ENCODE data around the gene MMP28.
A peak's percentile ranks its signal among the peaks of the same experiment; 100 is the strongest.
"Not testable (repeated sequence)": the region's sequence is repeated elsewhere in the genome, so short reads cannot be mapped to it uniquely, and the experiment has no call there.

The MMP28 gene

GRCh38 chr17:35766903-35767510 is 28.4 kb downstream of the MMP28 start:
- DNase-seq (ENCODE audit: low read depth in 4 of 4, low spot score in 1 of 4), result no peak

- no peak for DNase-seq (ENCODE audit: low read depth in 4 of 4, low spot score in 1 of 4)
Measured at GRCh38 chr17:35766489-35766877, 29.0 kb downstream of the MMP28 start.

- DNase-seq (ENCODE audit: low read depth in 4 of 4, low spot score in 1 of 4), result no peak
Measured at GRCh38 chr17:35765756-35766488, 29.5 kb downstream of the MMP28 start.

GRCh38 chr17:35765086-35765710 is 30.2 kb downstream of the MMP28 start:
- DNase-seq (ENCODE audit: low read depth in 4 of 4, low spot score in 1 of 4), result no peak

GRCh38 chr17:35764123-35764991 is 31.1 kb downstream of the MMP28 start:
- DNase-seq (ENCODE audit: low read depth in 4 of 4, low spot score in 1 of 4), result peak; percentile 67 to 80 (median 72)

GRCh38 chr17:35763767-35764122 is 31.7 kb downstream of the MMP28 start:
- DNase-seq (ENCODE audit: low read depth in 4 of 4, low spot score in 1 of 4), result no peak

GRCh38 chr17:35761601-35762000 is 33.8 kb downstream of the MMP28 start:
- no peak for DNase-seq (ENCODE audit: low read depth in 4 of 4, low spot score in 1 of 4)

- no peak for DNase-seq (ENCODE audit: low read depth in 4 of 4, low spot score in 1 of 4)
Measured at GRCh38 chr17:35760587-35760986, 34.9 kb downstream of the MMP28 start, which contains the start of gene C17orf50. Gene C17orf50 (plus strand): TSS chr17:35760887. CDS start chr17:35760942, 55 bp downstream.

GRCh38 chr17:35757243-35757642 is 38.2 kb downstream of the MMP28 start:
- no peak for DNase-seq (ENCODE audit: low read depth in 4 of 4, low spot score in 1 of 4)

- DNase-seq (ENCODE audit: low read depth in 4 of 4, low spot score in 1 of 4), result no peak
Measured at GRCh38 chr17:35752945-35753764, 42.3 kb downstream of the MMP28 start, which contains the start of gene GAS2L2. Gene GAS2L2 (minus strand): TSS chr17:35753239. CDS start chr17:35752850, 389 bp downstream.

- DNase-seq (ENCODE audit: low read depth in 4 of 4, low spot score in 1 of 4), result no peak
Measured at GRCh38 chr17:35752471-35752870, 43.0 kb downstream of the MMP28 start.

GRCh38 chr17:35751541-35751940 is 43.9 kb downstream of the MMP28 start:
- DNase-seq (ENCODE audit: low read depth in 4 of 4, low spot score in 1 of 4), result not testable (repeated sequence)

GRCh38 chr17:35750526-35751395 is 44.7 kb downstream of the MMP28 start:
- DNase-seq (ENCODE audit: low read depth in 4 of 4, low spot score in 1 of 4), result no peak

- DNase-seq (ENCODE audit: low read depth in 4 of 4, low spot score in 1 of 4), result no peak
Measured at GRCh38 chr17:35749560-35750412, 45.7 kb downstream of the MMP28 start.

- DNase-seq (ENCODE audit: low read depth in 4 of 4, low spot score in 1 of 4), result no peak
Measured at GRCh38 chr17:35748979-35749378, 46.5 kb downstream of the MMP28 start.

GRCh38 chr17:35748341-35748841 is 47.0 kb downstream of the MMP28 start:
- DNase-seq (ENCODE audit: low read depth in 4 of 4, low spot score in 1 of 4), result no peak

GRCh38 chr17:35747540-35748017 is 47.9 kb downstream of the MMP28 start:
- peak; percentile 59 to 74 (median 67) for DNase-seq (ENCODE audit: low read depth in 4 of 4, low spot score in 1 of 4)

- DNase-seq (ENCODE audit: low read depth in 4 of 4, low spot score in 1 of 4), result no peak
Measured at GRCh38 chr17:35745749-35746320, 49.6 kb downstream of the MMP28 start.
